ENCODE measurements around the gene SDS.

Gene SDS

GRCh38 chr12:113372371-113372770, 31.3 kb downstream of the SDS start:
- Histone ChIP-seq H3K4me3 (ENCODE audit: low read depth, low read length) (no peak overlapping the region), H3K27me3 (ENCODE audit: control insufficient read depth, insufficient read depth, low read length) (no peaks in the 10 kb centered on the region), H3K4me1 (no peaks in the 10 kb centered on the region), H3K9ac (no peak overlapping the region), H2AFZ (no peak overlapping the region), H3K4me2 (ENCODE audit: low read length) (no peak overlapping the region), H3K27ac (no peak overlapping the region), H3K36me3 (ENCODE audit: control insufficient read depth, insufficient read depth, low read length) (no peaks in the 10 kb centered on the region), H3K9me3 (ENCODE audit: control insufficient read depth, low read length) (no peaks in the 10 kb centered on the region), H3K79me2 (no peaks in the 10 kb centered on the region)
- no peak for TF ChIP-seq CTCF (IDR thresholded peaks at IDR 0.05)

GRCh38 chr12:113371808-113372207, 31.9 kb downstream of the SDS start:
- Histone ChIP-seq H3K9ac (no peak overlapping the region), H3K9me3 (ENCODE audit: control insufficient read depth, low read length) (no peaks in the 10 kb centered on the region), H3K4me1 (no peaks in the 10 kb centered on the region), H3K4me2 (ENCODE audit: low read length) (no peak overlapping the region), H3K79me2 (no peaks in the 10 kb centered on the region), H3K27me3 (ENCODE audit: control insufficient read depth, insufficient read depth, low read length) (no peaks in the 10 kb centered on the region), H3K27ac (no peak overlapping the region), H3K4me3 (ENCODE audit: low read depth, low read length) (no peak overlapping the region), H2AFZ (no peak overlapping the region), H3K36me3 (ENCODE audit: control insufficient read depth, insufficient read depth, low read length) (no peaks in the 10 kb centered on the region)
- TF ChIP-seq CTCF (IDR thresholded peaks at IDR 0.05) = no peak

- no peak overlapping the region for H2AFZ ChIP-seq
- TF ChIP-seq CTCF (IDR thresholded peaks at IDR 0.05) = no peak
- no peaks in the 10 kb centered on the region for H3K9me3 ChIP-seq (ENCODE audit: control insufficient read depth, low read length)
- no peak overlapping the region for H3K4me2 ChIP-seq (ENCODE audit: low read length)
- no peaks in the 10 kb centered on the region for H3K27me3 ChIP-seq (ENCODE audit: control insufficient read depth, insufficient read depth, low read length)
- no peaks in the 10 kb centered on the region for H3K79me2 ChIP-seq
- no peak overlapping the region for H3K27ac ChIP-seq
- no peaks in the 10 kb centered on the region for H3K36me3 ChIP-seq (ENCODE audit: control insufficient read depth, insufficient read depth, low read length)
- no peaks in the 10 kb centered on the region for H3K4me1 ChIP-seq
- H3K4me3 ChIP-seq (ENCODE audit: low read depth, low read length) = no peak overlapping the region
- H3K9ac ChIP-seq = no peak overlapping the region
These were observed 32.6 kb downstream of the SDS start for GRCh38 chr12:113370923-113371682.

GRCh38 chr12:113369391-113369985, 34.2 kb downstream of the SDS start:
- no peak overlapping the region for H3K9ac ChIP-seq
- no peak for TF ChIP-seq CTCF (IDR thresholded peaks at IDR 0.05)

GRCh38 chr12:113368331-113368730, 35.4 kb downstream of the SDS start:
- H3K36me3 ChIP-seq (ENCODE audit: control insufficient read depth, insufficient read depth, low read length) = no peaks in the 10 kb centered on the region
- no peak overlapping the region for H3K4me2 ChIP-seq (ENCODE audit: low read length)
- H3K27me3 ChIP-seq (ENCODE audit: control insufficient read depth, insufficient read depth, low read length) = no peaks in the 10 kb centered on the region
- H3K9me3 ChIP-seq (ENCODE audit: control insufficient read depth, low read length) = no peaks in the 10 kb centered on the region
- H3K79me2 ChIP-seq = no peaks in the 10 kb centered on the region
- no peak overlapping the region for H3K4me3 ChIP-seq (ENCODE audit: low read depth, low read length)
- H3K4me1 ChIP-seq = no peaks in the 10 kb centered on the region
- H2AFZ ChIP-seq = no peak overlapping the region
- H3K9ac ChIP-seq = no peak overlapping the region
- no peak for TF ChIP-seq CTCF (IDR thresholded peaks at IDR 0.05)
- H3K27ac ChIP-seq = no peak overlapping the region

More at GRCh38 chr12:113369391-113369985, 34.2 kb downstream of the SDS start:
- no peaks in the 10 kb centered on the region for H3K27me3 ChIP-seq (ENCODE audit: control insufficient read depth, insufficient read depth, low read length)
- no peak overlapping the region for H2AFZ ChIP-seq
- no peaks in the 10 kb centered on the region for H3K79me2 ChIP-seq
- no peak overlapping the region for H3K4me2 ChIP-seq (ENCODE audit: low read length)
- no peaks in the 10 kb centered on the region for H3K36me3 ChIP-seq (ENCODE audit: control insufficient read depth, insufficient read depth, low read length)
- no peaks in the 10 kb centered on the region for H3K4me1 ChIP-seq
- H3K4me3 ChIP-seq (ENCODE audit: low read depth, low read length) = no peak overlapping the region
- no peak overlapping the region for H3K27ac ChIP-seq
- no peaks in the 10 kb centered on the region for H3K9me3 ChIP-seq (ENCODE audit: control insufficient read depth, low read length)
